KOPT-K1 (cell line): ENCODE data around the gene BTBD17.

Experiments
- H3K27ac ChIP-seq: fragments of 200-600 bp; sonication (generic); 2 replicates; pipeline ENCODE4 v1.5.1; 2016; ENCODE audit warnings: antibody characterized with exemption, mild to moderate bottlenecking, low read depth, low read length; ENCODE audit not compliant: poor library complexity, severe bottlenecking
- H3K36me3 ChIP-seq: fragments of 200-600 bp; sonication (generic); 2 replicates; pipeline ENCODE4 v1.5.1; 2017; ENCODE audit warnings: antibody characterized with exemption, mild to moderate bottlenecking, low read length, moderate library complexity; ENCODE audit not compliant: insufficient read depth
- H3K9me3 ChIP-seq: fragments of 200-600 bp; sonication (generic); 2 replicates; pipeline ENCODE4 v1.5.1; 2017; ENCODE audit warnings: antibody characterized with exemption, low read length, mild to moderate bottlenecking; ENCODE audit not compliant: insufficient read depth, poor library complexity, severe bottlenecking

Gene BTBD17

GRCh38 chr17:74355065-74355464, 6.6 kb downstream of the BTBD17 start:
- Histone ChIP-seq H3K27ac (no peak overlapping the region), H3K36me3 (no peaks in the 10 kb centered on the region), H3K9me3 (no peaks in the 10 kb centered on the region)

GRCh38 chr17:74354561-74354960, 7.1 kb downstream of the BTBD17 start:
- H3K27ac ChIP-seq: no peak overlapping the region
- no peaks in the 10 kb centered on the region for H3K9me3 ChIP-seq
- no peaks in the 10 kb centered on the region for H3K36me3 ChIP-seq

- H3K27ac ChIP-seq: no peak overlapping the region
- no peaks in the 10 kb centered on the region for H3K36me3 ChIP-seq
- no peaks in the 10 kb centered on the region for H3K9me3 ChIP-seq
Observed at GRCh38 chr17:74354123-74354522, 7.5 kb downstream of the BTBD17 start.

GRCh38 chr17:74353446-74354060, 8.1 kb downstream of the BTBD17 start:
- no peaks in the 10 kb centered on the region for H3K9me3 ChIP-seq
- no peak overlapping the region for H3K27ac ChIP-seq
- H3K36me3 ChIP-seq: no peaks in the 10 kb centered on the region

GRCh38 chr17:74351552-74352210, 10.0 kb downstream of the BTBD17 start:
- H3K36me3 ChIP-seq: no peaks in the 10 kb centered on the region
- H3K9me3 ChIP-seq: no peaks in the 10 kb centered on the region
- no peak overlapping the region for H3K27ac ChIP-seq

GRCh38 chr17:74350486-74350885, 11.2 kb downstream of the BTBD17 start:
- H3K27ac ChIP-seq: no peak overlapping the region
- H3K36me3 ChIP-seq: no peaks in the 10 kb centered on the region
- H3K9me3 ChIP-seq: no peaks in the 10 kb centered on the region

- no peaks in the 10 kb centered on the region for H3K36me3 ChIP-seq
- H3K27ac ChIP-seq: no peak overlapping the region
- H3K9me3 ChIP-seq: no peaks in the 10 kb centered on the region
Observed at GRCh38 chr17:74349120-74349519, 12.5 kb downstream of the BTBD17 start.

GRCh38 chr17:74347646-74348045, 14.0 kb downstream of the BTBD17 start:
- Histone ChIP-seq H3K27ac (no peak overlapping the region), H3K9me3 (no peaks in the 10 kb centered on the region), H3K36me3 (no peaks in the 10 kb centered on the region)

GRCh38 chr17:74345433-74346241, 16.0 kb downstream of the BTBD17 start:
- Histone ChIP-seq H3K27ac (no peak overlapping the region), H3K9me3 (no peaks in the 10 kb centered on the region), H3K36me3 (no peaks in the 10 kb centered on the region)

- Histone ChIP-seq H3K36me3 (no peaks in the 10 kb centered on the region), H3K9me3 (no peaks in the 10 kb centered on the region), H3K27ac (no peak overlapping the region)
Observed at GRCh38 chr17:74344658-74345057, 17.0 kb downstream of the BTBD17 start.

- no peaks in the 10 kb centered on the region for H3K9me3 ChIP-seq
- no peaks in the 10 kb centered on the region for H3K36me3 ChIP-seq
- no peak overlapping the region for H3K27ac ChIP-seq
Observed at GRCh38 chr17:74343526-74344284, 18.0 kb downstream of the BTBD17 start.

GRCh38 chr17:74343121-74343520, 18.5 kb downstream of the BTBD17 start:
- H3K9me3 ChIP-seq: no peaks in the 10 kb centered on the region
- H3K27ac ChIP-seq: no peak overlapping the region
- H3K36me3 ChIP-seq: no peaks in the 10 kb centered on the region

- H3K36me3 ChIP-seq: no peaks in the 10 kb centered on the region
- no peaks in the 10 kb centered on the region for H3K9me3 ChIP-seq
- no peak overlapping the region for H3K27ac ChIP-seq
Observed at GRCh38 chr17:74342224-74342623, 19.4 kb downstream of the BTBD17 start.

GRCh38 chr17:74340470-74341023, 21.1 kb downstream of the BTBD17 start:
- Histone ChIP-seq H3K27ac (no peak overlapping the region), H3K9me3 (no peaks in the 10 kb centered on the region), H3K36me3 (no peaks in the 10 kb centered on the region)
